Measurements from ENCODE around the gene LILRB4.
"Not testable (repeated sequence)": the region's sequence is repeated elsewhere in the genome, so short reads cannot be mapped to it uniquely, and the experiment has no call there.

The LILRB4 gene

DNA sequence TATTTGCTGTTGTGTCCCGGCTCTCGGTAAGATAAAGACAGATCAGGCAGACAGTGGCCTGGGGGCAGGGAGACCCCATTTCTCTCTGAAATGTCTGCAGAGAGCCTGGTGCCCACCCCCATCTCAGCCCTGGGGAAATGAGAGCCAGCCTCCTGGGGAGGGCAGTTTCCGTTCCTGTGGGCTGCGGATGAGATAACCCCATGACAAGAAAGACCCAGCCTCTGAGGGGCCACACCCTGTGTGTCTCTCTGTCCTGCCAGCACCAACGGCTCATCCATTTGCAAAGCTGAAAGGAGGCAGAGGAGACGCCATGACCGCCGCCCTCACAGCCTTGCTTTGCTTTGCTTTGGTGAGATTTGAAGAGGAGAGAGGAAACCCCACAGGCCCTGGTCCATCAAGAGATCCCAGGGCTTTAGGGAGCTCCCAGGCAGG lies 33.3 kb downstream of the LILRB4 start:
- no peak for DNase-seq (ENCODE audit: low spot score)

DNA sequence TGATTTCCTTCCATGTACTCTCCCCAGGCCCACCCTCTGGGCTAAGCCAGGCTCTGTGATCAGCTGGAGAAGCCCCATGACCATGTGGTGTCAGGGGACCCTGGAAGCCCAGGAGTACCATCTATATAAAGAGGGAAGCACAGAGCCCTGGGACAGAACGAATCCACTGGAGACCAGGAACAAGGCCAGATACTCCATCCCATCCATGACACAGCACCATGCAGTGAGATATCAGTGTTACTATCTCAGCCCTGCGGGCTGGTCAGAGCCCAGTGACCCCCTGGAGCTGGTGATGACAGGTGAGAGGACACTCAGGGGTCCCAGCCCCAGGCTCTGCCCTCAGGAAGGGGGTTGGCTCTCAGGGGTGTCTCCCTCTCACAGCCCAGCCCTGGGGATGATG lies 34.0 kb downstream of the LILRB4 start:
- no peak for DNase-seq (ENCODE audit: low spot score)

DNA sequence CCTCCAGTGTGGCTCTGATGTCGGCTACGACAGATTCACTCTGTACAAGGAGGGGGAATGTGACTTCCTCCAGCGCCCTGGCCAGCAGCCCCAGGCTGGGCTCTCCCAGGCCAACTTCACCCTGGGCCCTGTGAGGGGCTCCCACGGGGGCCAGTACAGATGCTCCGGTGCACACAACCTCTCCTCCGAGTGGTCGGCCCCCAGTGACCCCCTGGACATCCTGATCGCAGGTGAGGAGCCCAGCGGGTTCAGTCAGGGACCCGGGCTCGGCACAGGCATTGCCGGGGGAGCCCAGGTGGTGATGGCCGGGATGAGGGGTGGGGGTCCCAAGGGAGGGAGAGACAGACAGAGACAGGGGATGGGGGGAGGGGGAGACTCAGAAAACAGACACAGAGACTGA lies 34.9 kb downstream of the LILRB4 start:
- not testable (repeated sequence) for DNase-seq (ENCODE audit: low spot score)

DNA sequence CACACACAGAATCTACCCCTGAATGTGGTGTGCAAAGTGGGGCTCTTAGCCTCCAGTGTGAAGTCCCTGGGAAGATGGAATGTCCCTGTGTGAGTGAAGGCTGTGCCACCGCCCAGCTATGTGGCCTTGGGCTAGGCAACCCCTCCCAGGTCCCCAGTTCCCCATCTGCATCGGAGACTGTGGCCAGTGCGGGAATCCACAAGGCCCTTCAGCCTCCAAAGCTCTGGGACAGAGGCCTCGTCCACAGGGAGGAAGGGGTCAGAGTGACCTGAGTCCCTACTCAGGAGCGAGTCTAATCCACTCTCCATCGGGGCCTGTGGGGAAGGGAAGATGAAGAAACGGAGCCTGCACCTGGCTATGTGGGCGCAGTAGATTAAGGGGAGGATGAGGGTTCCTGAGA lies 42.1 kb downstream of the LILRB4 start:
- no peak for DNase-seq (ENCODE audit: low spot score)

DNA sequence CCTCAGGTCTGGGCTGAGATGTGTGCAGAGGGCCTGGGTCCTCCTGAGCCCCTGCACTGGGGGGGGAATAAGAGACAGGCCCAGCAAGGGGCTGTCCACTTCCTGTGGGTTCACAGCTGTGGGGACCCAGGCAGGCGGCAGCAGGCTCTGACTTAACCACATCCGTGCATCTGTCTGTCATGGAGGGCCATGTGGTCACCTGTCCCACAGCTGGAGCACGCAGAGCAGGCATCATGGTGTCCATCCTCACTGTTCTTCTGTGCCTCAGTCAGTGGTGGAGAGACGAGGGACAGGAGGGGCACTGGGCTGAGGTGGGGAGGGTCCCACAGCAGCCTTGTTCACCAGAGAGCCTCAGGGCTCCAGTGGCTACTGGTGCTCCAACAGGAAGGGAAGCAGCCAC lies 45.2 kb downstream of the LILRB4 start:
- no peak for DNase-seq (ENCODE audit: low spot score)

DNA sequence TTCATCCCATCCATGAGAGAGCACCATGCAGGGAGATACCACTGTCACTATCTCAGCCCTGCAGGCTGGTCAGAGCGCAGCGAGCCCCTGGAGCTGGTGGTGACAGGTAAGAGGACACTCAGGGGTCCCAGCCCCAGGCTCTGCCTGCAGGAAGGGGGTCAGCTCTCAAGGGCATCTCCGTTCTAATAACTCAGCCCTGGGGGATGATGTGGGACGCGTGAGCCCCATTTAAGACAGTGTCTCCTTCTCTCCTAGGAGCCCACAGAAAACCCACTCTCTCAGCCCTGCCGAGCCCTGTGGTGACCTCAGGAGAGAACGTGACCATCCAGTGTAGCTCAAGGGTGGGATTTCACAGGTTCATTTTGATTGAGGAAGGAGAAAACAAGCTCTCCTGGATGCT lies 46.0 kb downstream of the LILRB4 start:
- no peak for DNase-seq (ENCODE audit: low spot score)

DNA sequence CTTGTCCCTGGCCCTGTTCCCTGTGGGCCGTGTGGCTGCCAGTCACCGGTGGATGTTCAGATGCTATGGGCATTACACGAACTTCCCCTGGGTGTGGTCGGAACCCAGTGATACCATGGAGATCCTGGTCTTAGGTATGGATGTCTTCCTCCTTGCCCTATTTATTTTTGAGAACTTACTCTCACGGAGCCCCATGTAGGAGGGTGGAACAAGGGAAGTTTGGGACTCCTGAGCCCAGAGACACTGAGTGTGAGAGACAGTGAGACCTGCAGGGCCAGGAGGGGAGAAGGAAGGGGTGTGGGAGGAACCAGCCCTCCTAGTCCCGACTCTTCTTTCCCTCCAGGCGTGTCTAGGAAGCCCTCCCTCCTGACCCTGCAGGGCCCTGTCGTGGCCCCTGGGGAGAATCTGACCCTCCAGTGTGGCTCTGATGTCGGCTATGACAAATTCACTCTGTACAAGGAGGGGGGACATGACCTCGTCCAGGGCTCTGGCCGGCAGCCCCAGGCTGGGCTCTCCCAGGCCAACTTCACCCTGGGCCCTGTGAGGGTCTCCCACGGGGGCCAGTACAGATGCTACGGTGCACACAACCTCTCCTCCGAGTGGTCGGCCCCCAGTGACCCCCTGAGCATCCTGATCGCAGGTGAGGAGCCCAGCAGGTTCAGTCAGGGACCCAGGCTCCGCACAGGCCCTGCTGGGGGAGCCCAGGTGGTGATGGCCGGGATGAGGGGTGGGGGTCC lies 46.6 kb downstream of the LILRB4 start:
- DNase-seq (ENCODE audit: low spot score): no peak

DNA sequence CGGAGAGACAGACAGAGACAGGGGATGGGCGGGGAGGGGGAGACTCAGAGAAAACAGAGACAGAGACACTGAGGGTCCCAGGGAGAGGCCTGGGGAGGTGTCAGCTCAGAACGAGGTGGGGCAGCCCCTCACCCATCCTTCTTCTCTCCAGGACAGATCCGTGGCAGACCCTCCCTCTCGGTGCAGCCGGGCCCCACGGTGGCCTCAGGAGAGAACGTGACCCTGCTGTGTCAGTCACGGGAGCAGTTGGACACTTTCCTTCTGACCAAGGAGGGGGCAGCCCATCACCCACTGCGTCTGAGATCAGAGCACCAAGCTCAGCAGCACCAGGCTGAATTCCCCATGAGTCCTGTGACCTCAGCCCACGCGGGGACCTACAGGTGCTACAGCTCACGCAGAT lies 47.2 kb downstream of the LILRB4 start:
- not testable (repeated sequence) for DNase-seq (ENCODE audit: low spot score)
